EL (cell line): ENCODE data around the gene LCN1.

Experiments
- DNase-seq: peaks from one replicate; pipeline ENCODE4 v3.0.0-alpha.2; 2016

LCN1 gene

GRCh38 chr9:135574331-135574730, 53.1 kb downstream of the LCN1 start:
- DNase-seq, result no peak

GRCh38 chr9:135574943-135575342, 53.7 kb downstream of the LCN1 start:
- no peak for DNase-seq
